ENCODE measurements around the gene SLC2A2. TPM values are rescaled to one million over a fixed set of nuclear protein-coding genes. Genes with fewer than 3 reads are reported as not detected.

The SLC2A2 gene
- total RNA-seq, 1 experiment from 2014 or later = not detected

DNA sequence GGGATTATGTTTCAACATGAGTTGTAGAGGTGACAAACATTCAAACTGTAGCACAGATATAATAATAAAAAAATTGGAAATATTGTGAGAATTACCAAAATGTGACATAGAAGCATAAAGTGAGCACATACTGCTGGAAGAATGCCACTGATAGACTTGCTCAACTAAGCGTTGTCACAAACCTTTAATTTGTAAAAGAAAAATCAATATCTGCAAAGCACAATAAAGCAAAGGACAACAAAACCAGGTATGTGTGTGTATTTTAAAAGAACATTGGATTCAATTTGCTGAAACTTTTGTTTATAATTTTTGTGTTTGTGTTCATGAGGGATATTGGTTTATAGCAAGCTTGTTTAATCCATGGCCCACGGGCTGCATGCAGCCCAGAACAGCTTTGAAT lies 77.3 kb downstream of the SLC2A2 start (continued):
- TF ChIP-seq AR (CRISPR knock-in tag; IDR thresholded peaks at IDR 0.05) (no peak), JUN (CRISPR knock-in tag; IDR thresholded peaks at IDR 0.05) (no peak), TEAD1 (CRISPR knock-in tag; IDR thresholded peaks at IDR 0.05) (no peak), PRRX2 (CRISPR knock-in tag; IDR thresholded peaks at IDR 0.05) (no peak)

DNA sequence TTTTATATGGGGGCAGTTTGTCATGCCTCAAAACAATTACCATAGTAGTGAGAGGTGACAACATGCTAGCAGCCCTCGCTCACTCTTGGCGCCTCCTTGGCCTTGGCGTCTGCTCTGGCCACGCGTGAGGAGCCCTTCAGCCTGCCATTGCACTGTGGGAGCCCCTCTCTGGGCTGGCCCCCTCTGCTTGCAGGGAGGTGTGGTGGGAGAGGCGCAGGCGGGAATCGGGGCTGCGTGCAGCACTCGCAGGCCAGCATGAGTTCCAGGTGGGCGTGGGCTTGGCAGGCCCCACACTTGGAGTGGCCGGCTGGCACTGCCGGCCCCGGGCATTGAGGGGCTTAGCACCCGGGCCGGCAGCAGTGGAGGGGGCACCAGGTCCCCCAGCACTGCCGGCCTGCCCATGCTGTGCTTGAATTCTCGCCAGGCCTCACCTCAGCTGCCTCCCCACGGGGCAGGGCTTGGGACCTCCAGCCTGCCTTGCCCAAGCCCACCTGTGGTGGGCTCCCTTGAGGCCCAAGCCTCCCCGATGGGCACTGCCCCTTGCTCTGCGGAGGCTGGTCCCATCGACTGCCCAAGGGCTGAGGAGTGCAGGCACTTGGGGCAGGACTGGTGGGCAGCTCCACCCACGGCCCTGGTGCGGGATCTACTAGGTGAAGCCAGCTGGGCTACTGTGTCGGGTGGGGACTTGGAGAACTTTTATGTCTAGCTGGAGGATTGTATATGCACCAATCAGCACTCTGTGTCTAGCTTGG lies 79.3 kb downstream of the SLC2A2 start:
- no peak for DNase-seq (ENCODE audit: low spot score)
- no peak overlapping the region for H3K4me3 Mint-ChIP-seq
- peaks cover 46% of the 10 kb centered on the region for H3K9me3 Mint-ChIP-seq
- peaks cover 6% of the 10 kb centered on the region for H3K27me3 Mint-ChIP-seq (ENCODE audit: low read depth)
- no peak for ATAC-seq
- CTCF ChIA-PET = no interaction called here
- TF ChIP-seq AR (CRISPR knock-in tag; IDR thresholded peaks at IDR 0.05) = no peak
- no peak for TF ChIP-seq KAT7 (CRISPR knock-in tag; IDR thresholded peaks at IDR 0.05; ENCODE audit: borderline replicate concordance)
- no peak for TF ChIP-seq IRF2 (CRISPR knock-in tag; IDR thresholded peaks at IDR 0.05; ENCODE audit: borderline replicate concordance, low read depth)
- TF ChIP-seq JAZF1 (CRISPR knock-in tag; IDR thresholded peaks at IDR 0.05) = no peak
- TF ChIP-seq NR2C2 (CRISPR knock-in tag; IDR thresholded peaks at IDR 0.05) = no peak
- no peak overlapping the region for H3K27ac Mint-ChIP-seq
- H3K36me3 Mint-ChIP-seq = peaks cover 27% of the 10 kb centered on the region
- H3K4me1 Mint-ChIP-seq = no peaks in the 10 kb centered on the region
- POLR2A ChIA-PET = no interaction called here

Other genes starting within 250 kb of the SLC2A2 start
- 120 to 169 TPM (median 125 TPM) in 3 replicates for gene RPL22L1, start 156.5 kb downstream of the SLC2A2 start, total RNA-seq (2021)
- 7.6 to 8.6 TPM (median 7.7 TPM) in 3 replicates for gene EIF5A2, start 118.1 kb downstream of the SLC2A2 start, total RNA-seq (2021)